Activated CD8-positive, alpha-beta T cell treated with anti-CD3 and anti-CD28 coated beads for 36 hours (primary cell): ENCODE data around the gene GCM1. TPM values are rescaled to one million over a fixed set of nuclear protein-coding genes. Genes with fewer than 3 reads are reported as not detected.

Experiments
- ATAC-seq: fragments of 200-7000 bp; cut with Tn5 transposase; one replicate; pipeline ENCODE4 v1.10.0; 2021; ENCODE audit warnings: mild to moderate bottlenecking, moderate library complexity
- CTCF ChIA-PET: fragments of 350-600 bp; sonication (Branson Sonifier 250); formaldehyde crosslinking; loops from one replicate; lab custom pipeline; 2021; ENCODE audit warnings: antibody characterized with exemption; lab: Charles Lee
- POLR2A ChIA-PET: fragments of 350-600 bp; sonication (Branson Sonifier 250); formaldehyde crosslinking; loops from one replicate; lab custom pipeline; 2021; ENCODE audit warnings: antibody characterized with exemption; lab: Charles Lee
- DNase-seq: peaks from one replicate; pipeline ENCODE4 v3.0.0-alpha.2; 2020
- H3K27ac Mint-ChIP-seq: one replicate; pipeline ENCODE4 v1.8.0; 2021; ENCODE audit warnings: mild to moderate bottlenecking, mixed read lengths
- H3K27me3 Mint-ChIP-seq: one replicate; pipeline ENCODE4 v1.8.0; 2021; ENCODE audit warnings: mixed read lengths
- H3K36me3 Mint-ChIP-seq: one replicate; pipeline ENCODE4 v1.8.0; 2021; ENCODE audit warnings: low read depth, mixed read lengths
- H3K4me1 Mint-ChIP-seq: one replicate; pipeline ENCODE4 v1.8.0; 2021; ENCODE audit warnings: low read depth, mixed read lengths
- H3K4me3 Mint-ChIP-seq: one replicate; pipeline ENCODE4 v1.8.0; 2021; ENCODE audit warnings: mild to moderate bottlenecking, moderate library complexity, mixed read lengths
- H3K9me3 Mint-ChIP-seq: one replicate; pipeline ENCODE4 v1.8.0; 2021; ENCODE audit warnings: mixed read lengths
- intact Hi-C: fragments of 100-400 bp; cut with micrococcal nuclease; formaldehyde crosslinking; loops from one replicate; pipeline ENCODE4 v1.10.0; 2022
- total RNA-seq, 2 experiments: library from RNA; stranded (reverse); gene quantifications; one replicate each; pipeline ENCODE4 v1.2.3, GENCODE V29; 2021
- TF ChIP-seq, protein P1 (sequence below): fragments of 200-600 bp; IDR thresholded peaks from one replicate; pipeline ENCODE4 v1.8.0; 2022; ENCODE audit warnings: antibody characterized with exemption, mild to moderate bottlenecking

Gene GCM1
- total RNA-seq, 2 experiments from 2014 or later, result not detected

DNA sequence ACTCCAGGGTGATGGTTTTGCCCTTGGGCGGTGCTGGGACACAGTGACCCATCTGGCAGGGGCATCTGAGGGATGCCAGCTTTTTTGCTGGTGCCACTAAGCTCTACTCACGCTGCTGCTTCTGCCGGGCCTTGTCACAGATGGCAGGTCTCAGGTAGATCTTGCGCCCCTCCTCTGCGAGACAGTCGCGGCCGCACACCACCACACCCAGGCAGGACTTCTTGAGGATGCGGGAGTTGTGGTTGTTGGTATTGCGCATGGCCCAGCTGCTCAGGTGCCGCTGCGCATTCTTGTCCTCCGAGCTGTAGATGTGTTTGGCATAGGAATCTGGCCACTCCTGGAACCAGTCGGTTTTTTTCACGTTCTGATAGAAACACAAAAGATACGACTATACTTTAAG, 14.7 kb downstream of the GCM1 start:
- intact Hi-C loops, result no loop called here
- Mint-ChIP-seq H3K9me3 (no peaks in the 10 kb centered on the region), H3K27ac (no peak overlapping the region), H3K27me3 (peaks cover 8% of the 10 kb centered on the region), H3K36me3 (no peaks in the 10 kb centered on the region), H3K4me1 (peaks cover 4% of the 10 kb centered on the region), H3K4me3 (no peak overlapping the region)
- ChIA-PET POLR2A (no interaction called here), CTCF (no interaction called here)
- TF ChIP-seq, protein P1, sequence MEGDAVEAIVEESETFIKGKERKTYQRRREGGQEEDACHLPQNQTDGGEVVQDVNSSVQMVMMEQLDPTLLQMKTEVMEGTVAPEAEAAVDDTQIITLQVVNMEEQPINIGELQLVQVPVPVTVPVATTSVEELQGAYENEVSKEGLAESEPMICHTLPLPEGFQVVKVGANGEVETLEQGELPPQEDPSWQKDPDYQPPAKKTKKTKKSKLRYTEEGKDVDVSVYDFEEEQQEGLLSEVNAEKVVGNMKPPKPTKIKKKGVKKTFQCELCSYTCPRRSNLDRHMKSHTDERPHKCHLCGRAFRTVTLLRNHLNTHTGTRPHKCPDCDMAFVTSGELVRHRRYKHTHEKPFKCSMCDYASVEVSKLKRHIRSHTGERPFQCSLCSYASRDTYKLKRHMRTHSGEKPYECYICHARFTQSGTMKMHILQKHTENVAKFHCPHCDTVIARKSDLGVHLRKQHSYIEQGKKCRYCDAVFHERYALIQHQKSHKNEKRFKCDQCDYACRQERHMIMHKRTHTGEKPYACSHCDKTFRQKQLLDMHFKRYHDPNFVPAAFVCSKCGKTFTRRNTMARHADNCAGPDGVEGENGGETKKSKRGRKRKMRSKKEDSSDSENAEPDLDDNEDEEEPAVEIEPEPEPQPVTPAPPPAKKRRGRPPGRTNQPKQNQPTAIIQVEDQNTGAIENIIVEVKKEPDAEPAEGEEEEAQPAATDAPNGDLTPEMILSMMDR, result no peak
- DNase-seq (no peak), ATAC-seq (no peak)

DNA sequence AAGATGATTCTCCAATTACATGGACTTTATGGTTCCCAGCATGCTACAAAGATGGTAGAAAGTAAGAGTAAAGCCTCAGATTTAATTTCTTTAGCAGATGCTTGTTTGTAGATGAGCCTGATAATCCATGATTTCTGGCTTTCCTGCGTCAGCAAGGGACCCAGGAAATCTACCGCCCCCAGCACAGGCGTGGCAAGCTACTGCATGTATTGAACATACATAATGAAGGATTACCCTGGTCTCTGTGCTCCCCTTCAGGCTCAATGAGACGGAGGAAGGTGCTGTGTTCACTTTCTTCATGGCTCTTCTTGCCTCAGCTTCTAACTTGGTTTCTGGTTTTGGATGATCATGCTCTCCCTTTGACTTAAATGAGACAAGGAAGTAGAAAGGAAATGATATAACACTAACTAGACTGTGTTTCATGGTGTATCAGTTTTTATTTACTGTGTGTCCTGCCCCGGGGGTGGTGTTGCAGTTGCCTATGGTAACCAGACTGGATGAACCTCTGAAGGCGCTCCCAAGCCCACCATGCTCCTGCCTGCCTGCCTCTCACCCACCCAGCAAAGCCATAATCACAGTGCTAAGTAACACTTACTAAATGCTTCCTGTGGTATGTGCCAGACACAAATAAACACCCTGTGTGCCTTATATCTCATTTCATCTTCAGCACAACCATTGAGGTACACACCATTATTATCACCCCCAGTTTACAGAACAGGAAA, 17.9 kb downstream of the GCM1 start:
- DNase-seq (no peak), ATAC-seq (no peak)
- CTCF ChIA-PET, result no interaction called here
- no peak overlapping the region for H3K4me3 Mint-ChIP-seq
- no peaks in the 10 kb centered on the region for H3K9me3 Mint-ChIP-seq
- H3K4me1 Mint-ChIP-seq, result peaks cover 4% of the 10 kb centered on the region
- POLR2A ChIA-PET, result no interaction called here
- intact Hi-C loops, result no loop called here
- TF ChIP-seq, protein P1, result no peak
- H3K27ac Mint-ChIP-seq, result no peak overlapping the region
- no peaks in the 10 kb centered on the region for H3K36me3 Mint-ChIP-seq
- H3K27me3 Mint-ChIP-seq, result peaks cover 11% of the 10 kb centered on the region

- TF ChIP-seq, protein P1, result no peak
- H3K27ac Mint-ChIP-seq, result no peak overlapping the region
- CTCF ChIA-PET, result no interaction called here
These were observed 19.8 kb downstream of the GCM1 start for GRCh38 chr6:53128842-53129241.

GRCh38 chr6:53125276-53125675, 23.4 kb downstream of the GCM1 start:
- Mint-ChIP-seq H3K27me3 (peaks cover 9% of the 10 kb centered on the region), H3K27ac (no peak overlapping the region), H3K4me3 (no peak overlapping the region), H3K4me1 (no peaks in the 10 kb centered on the region), H3K9me3 (no peaks in the 10 kb centered on the region), H3K36me3 (no peaks in the 10 kb centered on the region)
- intact Hi-C loops, result no loop called here
- CTCF ChIA-PET, result no interaction called here
- TF ChIP-seq, protein P1, result no peak
- no peak for DNase-seq
- no peak for ATAC-seq
- POLR2A ChIA-PET, result interaction anchor here (1.0 kb wide), 1 partner anchor 11 kb away, joined by 4 read pairs; no protein-coding TSS in a partner anchor

More at GRCh38 chr6:53128842-53129241, 19.8 kb downstream of the GCM1 start:
- Mint-ChIP-seq H3K9me3 (no peaks in the 10 kb centered on the region), H3K27me3 (peaks cover 11% of the 10 kb centered on the region), H3K4me3 (no peak overlapping the region), H3K4me1 (no peaks in the 10 kb centered on the region), H3K36me3 (no peaks in the 10 kb centered on the region)
- DNase-seq (no peak), ATAC-seq (no peak)
- POLR2A ChIA-PET, result no interaction called here
- intact Hi-C loops, result no loop called here

GRCh38 chr6:53124131-53124800, 24.4 kb downstream of the GCM1 start:
- ATAC-seq, result no peak
- CTCF ChIA-PET, result no interaction called here
- intact Hi-C loops, result no loop called here
- Mint-ChIP-seq H3K36me3 (no peaks in the 10 kb centered on the region), H3K27ac (no peak overlapping the region), H3K4me1 (no peaks in the 10 kb centered on the region), H3K27me3 (peaks cover 6% of the 10 kb centered on the region), H3K9me3 (no peaks in the 10 kb centered on the region), H3K4me3 (no peak overlapping the region)
- DNase-seq, result no peak
- TF ChIP-seq, protein P1, result no peak
- POLR2A ChIA-PET, result no interaction called here
